ENCODE results near the gene ZMIZ2.

Gene ZMIZ2

GRCh38 chr7:44756904-44757303 is 8.3 kb downstream of the ZMIZ2 start:
- no peak for DNase-seq

- DNase-seq = no peak
Measured at GRCh38 chr7:44757311-44757710, 8.7 kb downstream of the ZMIZ2 start.

GRCh38 chr7:44757739-44758138 is 9.1 kb downstream of the ZMIZ2 start:
- DNase-seq = no peak

- no peak for DNase-seq
Measured at GRCh38 chr7:44759246-44759645, 10.6 kb downstream of the ZMIZ2 start.

GRCh38 chr7:44760034-44760580 is 11.5 kb downstream of the ZMIZ2 start:
- no peak for DNase-seq

GRCh38 chr7:44761207-44762161 is 12.8 kb downstream of the ZMIZ2 start:
- no peak for DNase-seq

- no peak for DNase-seq
Measured at GRCh38 chr7:44762300-44762699, 13.7 kb downstream of the ZMIZ2 start.

- DNase-seq = no peak
Measured at GRCh38 chr7:44762726-44763522, 14.3 kb downstream of the ZMIZ2 start.

- no peak for DNase-seq
Measured at GRCh38 chr7:44764081-44764480, 15.4 kb downstream of the ZMIZ2 start.

- DNase-seq = no peak
Measured at GRCh38 chr7:44764665-44765578, 16.3 kb downstream of the ZMIZ2 start.

- DNase-seq = no peak
Measured at GRCh38 chr7:44765579-44766415, 17.1 kb downstream of the ZMIZ2 start.

GRCh38 chr7:44766416-44766801 is 17.8 kb downstream of the ZMIZ2 start:
- no peak for DNase-seq

- DNase-seq = peak; percentile 16
Measured at GRCh38 chr7:44767134-44767911, 18.7 kb downstream of the ZMIZ2 start.

GRCh38 chr7:44767912-44768627 is 19.4 kb downstream of the ZMIZ2 start:
- peak; percentile 94 for DNase-seq

GRCh38 chr7:44768628-44769371 is 20.2 kb downstream of the ZMIZ2 start:
- peak; percentile 53 for DNase-seq

GRCh38 chr7:44769376-44769775 is 20.7 kb downstream of the ZMIZ2 start:
- DNase-seq = peak; percentile 48

- DNase-seq = no peak
Measured at GRCh38 chr7:44769776-44770294, 21.2 kb downstream of the ZMIZ2 start.

GRCh38 chr7:44771358-44771757 is 22.7 kb downstream of the ZMIZ2 start:
- no peak for DNase-seq

GRCh38 chr7:44772440-44772839 is 23.8 kb downstream of the ZMIZ2 start:
- DNase-seq = no peak

Data from NCI-H69 (cell line).